ENCODE measurements around the gene AGTRAP. TPM values are rescaled to one million over a fixed set of nuclear protein-coding genes. Genes with fewer than 3 reads are reported as not detected.

AGTRAP gene
- 45.1 and 89.8 TPM in 2 replicates for total RNA-seq

GRCh38 chr1:11735854-11736745, at the start of gene AGTRAP:
Gene AGTRAP, plus strand, starts transcription at chr1:11736136. Its CDS starts 73 bp downstream, at chr1:11736209.

GRCh38 chr1:11691302-11691914, 44.5 kb upstream of the AGTRAP start, which contains the start of gene DRAXIN:
Gene DRAXIN, plus strand, starts transcription at chr1:11691710. Its CDS starts 14,549 bp downstream, at chr1:11706259.

GRCh38 chr1:11761988-11762406, 26.1 kb downstream of the AGTRAP start, which contains the start of gene C1orf167:
Gene C1orf167, plus strand, starts transcription at chr1:11762193. Its CDS starts 2,208 bp downstream, at chr1:11764401.

Other genes with a start within 250 kb of the AGTRAP start
- gene FBXO2, start 81.7 kb upstream of the AGTRAP start, total RNA-seq = 1.3 and 4.0 TPM in 2 replicates
- gene FBXO44, start 81.3 kb upstream of the AGTRAP start, total RNA-seq = 9.6 and 28.8 TPM in 2 replicates
- 6.8 and 8.9 TPM in 2 replicates for gene FBXO6, start 71.9 kb upstream of the AGTRAP start, total RNA-seq
- 44.2 and 60.1 TPM in 2 replicates for gene MAD2L2, start 55.0 kb upstream of the AGTRAP start, total RNA-seq
- gene DRAXIN, start 44.4 kb upstream of the AGTRAP start, total RNA-seq = under 0.01 and 0.17 TPM in 2 replicates
- gene C1orf167, start 26.1 kb downstream of the AGTRAP start, total RNA-seq = 0.58 and 0.99 TPM in 2 replicates
- 75.1 and 89.3 TPM in 2 replicates for gene MTHFR, start 69.8 kb downstream of the AGTRAP start, total RNA-seq
- gene CLCN6, start 70.1 kb downstream of the AGTRAP start, total RNA-seq = 16.2 and 22.5 TPM in 2 replicates
- gene NPPA, start 111.6 kb downstream of the AGTRAP start, total RNA-seq = not detected in 2 replicates
- not detected in 2 replicates for gene NPPB, start 122.8 kb downstream of the AGTRAP start, total RNA-seq
- 77.7 and 117 TPM in 2 replicates for gene KIAA2013, start 190.3 kb downstream of the AGTRAP start, total RNA-seq
- gene PLOD1, start 198.6 kb downstream of the AGTRAP start, total RNA-seq = 321 and 472 TPM in 2 replicates
- gene MFN2, start 244.3 kb downstream of the AGTRAP start, total RNA-seq = 69.5 and 76.3 TPM in 2 replicates